HepG2 (cell line): ENCODE data around the gene SNAI3. TPM values are rescaled to one million over a fixed set of nuclear protein-coding genes. Genes with fewer than 3 reads are reported as not detected.

Experiments
- BCL6 ChIP-seq: IDR thresholded peaks from 2 replicates; pipeline ENCODE4 v1.6.1; 2016; ENCODE audit warnings: missing genetic modification reagents, missing compliant biosample characterization
- FIP1L1 ChIP-seq: fragments of 200-400 bp; formaldehyde crosslinking; IDR thresholded peaks from 2 replicates; pipeline ENCODE4 v1.6.1; 2018; ENCODE audit warnings: low read depth, mild to moderate bottlenecking, low read length, moderate library complexity, borderline replicate concordance; ENCODE audit not compliant: insufficient read depth
- KLF6 ChIP-seq: IDR thresholded peaks from 2 replicates; pipeline ENCODE4 v1.8.0; 2016; ENCODE audit warnings: missing biosample characterization, missing genetic modification reagents
- NCOA2 ChIP-seq: sonication (generic); formaldehyde crosslinking; IDR thresholded peaks from 2 replicates; pipeline ENCODE4 v1.8.0; 2022; ENCODE audit warnings: inconsistent platforms
- NFAT5 ChIP-seq: sonication (generic); formaldehyde crosslinking; IDR thresholded peaks from 2 replicates; pipeline ENCODE4 v1.4.0; 2020; ENCODE audit warnings: missing genetic modification reagents
- NFE2L1 ChIP-seq: sonication (generic); formaldehyde crosslinking; IDR thresholded peaks from 2 replicates; pipeline ENCODE4 v1.4.0; 2020; ENCODE audit warnings: missing genetic modification reagents, mild to moderate bottlenecking, borderline replicate concordance
- RERE ChIP-seq: IDR thresholded peaks from 2 replicates; pipeline ENCODE4 v1.6.1; 2016; ENCODE audit warnings: low read depth, missing genetic modification reagents, missing compliant biosample characterization
- TARDBP ChIP-seq: sonication (generic); formaldehyde crosslinking; IDR thresholded peaks from 2 replicates; pipeline ENCODE4 v1.8.0; 2022; ENCODE audit warnings: mild to moderate bottlenecking, missing genetic modification reagents
- TSC22D2 ChIP-seq: sonication (generic); formaldehyde crosslinking; IDR thresholded peaks from 2 replicates; pipeline ENCODE4 v1.5.1; 2020; ENCODE audit warnings: missing genetic modification reagents, mild to moderate bottlenecking, borderline replicate concordance
- ZNF746 ChIP-seq: sonication (generic); formaldehyde crosslinking; IDR thresholded peaks from 2 replicates; pipeline ENCODE4 v1.8.0; 2022; ENCODE audit warnings: mild to moderate bottlenecking, missing genetic modification reagents
- polyA plus RNA-seq, 8 experiments: library from polyadenylated mRNA; depleted of rRNA in 3 of 8; stranded (reverse) in 7 of 8; unstranded in 1 of 8; fragments of >200 nt; fragmentation: Illumina TruSeq in 4 of 8; extraction: Trizol in 4 of 8; gene quantifications; 2 replicates each; pipeline versions ENCODE4 v1.2.1 to v1.2.3, GENCODE V29; 2011 to 2016; ENCODE audit warnings: low read depth in 4 of 8, missing spikeins in 1 of 8, mixed read lengths in 1 of 8; ENCODE audit not compliant: insufficient read depth in 1 of 8
- total RNA-seq, 5 experiments: library from RNA; depleted of rRNA; stranded (reverse); fragments of >200 nt; fragmentation: Illumina TruSeq; extraction: Trizol; gene quantifications; 2 replicates each; pipeline ENCODE4 v1.2.3, GENCODE V29; 2016; ENCODE audit warnings: low read depth in 1 of 5
- TF ChIP-seq, protein P1 (sequence below): sonication (generic); formaldehyde crosslinking; IDR thresholded peaks from 2 replicates; pipeline ENCODE4 v1.9.0; 2022; ENCODE audit warnings: missing genetic modification reagents, mild to moderate bottlenecking, borderline replicate concordance
- TF ChIP-seq, protein P2 (sequence below): sonication (generic); formaldehyde crosslinking; IDR thresholded peaks from 2 replicates; pipeline ENCODE4 v1.5.0; 2020; ENCODE audit warnings: missing genetic modification reagents
- TF ChIP-seq, protein P3 (sequence below): sonication (generic); formaldehyde crosslinking; IDR thresholded peaks from 2 replicates; pipeline ENCODE4 v1.4.0; 2020; ENCODE audit warnings: mild to moderate bottlenecking, missing genetic modification reagents
- TF ChIP-seq, protein P4 (sequence below): sonication (generic); IDR thresholded peaks from 2 replicates; pipeline ENCODE4 v1.6.1; 2016; ENCODE audit warnings: low read depth, borderline replicate concordance

SNAI3 gene
- total and polyA plus RNA-seq, 2 of the 13 experiments (the other 11 are each of a cell fraction or from before 2014, with no cell fraction given) = 0.09 to 0.18 TPM

GRCh38 chr16:88650749-88651275 is 35.5 kb downstream of the SNAI3 start, which contains the start of gene CYBA (continued):
- peak; percentile 11; the same call in 1 of the 2 replicates for TF ChIP-seq RERE (CRISPR knock-in tag)
- TF ChIP-seq, protein P1, sequence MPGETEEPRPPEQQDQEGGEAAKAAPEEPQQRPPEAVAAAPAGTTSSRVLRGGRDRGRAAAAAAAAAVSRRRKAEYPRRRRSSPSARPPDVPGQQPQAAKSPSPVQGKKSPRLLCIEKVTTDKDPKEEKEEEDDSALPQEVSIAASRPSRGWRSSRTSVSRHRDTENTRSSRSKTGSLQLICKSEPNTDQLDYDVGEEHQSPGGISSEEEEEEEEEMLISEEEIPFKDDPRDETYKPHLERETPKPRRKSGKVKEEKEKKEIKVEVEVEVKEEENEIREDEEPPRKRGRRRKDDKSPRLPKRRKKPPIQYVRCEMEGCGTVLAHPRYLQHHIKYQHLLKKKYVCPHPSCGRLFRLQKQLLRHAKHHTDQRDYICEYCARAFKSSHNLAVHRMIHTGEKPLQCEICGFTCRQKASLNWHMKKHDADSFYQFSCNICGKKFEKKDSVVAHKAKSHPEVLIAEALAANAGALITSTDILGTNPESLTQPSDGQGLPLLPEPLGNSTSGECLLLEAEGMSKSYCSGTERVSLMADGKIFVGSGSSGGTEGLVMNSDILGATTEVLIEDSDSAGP (CRISPR knock-in tag) = no peak
- peak; percentile 62; the same call in 1 of the 2 replicates for TF ChIP-seq NFAT5 (CRISPR knock-in tag)
- no peak for TF ChIP-seq NFE2L1 (CRISPR knock-in tag)
- TF ChIP-seq BCL6 = no peak
- peak; percentile 19; the same call in 1 of the 2 replicates for TF ChIP-seq ZNF746
- TF ChIP-seq, protein P2, sequence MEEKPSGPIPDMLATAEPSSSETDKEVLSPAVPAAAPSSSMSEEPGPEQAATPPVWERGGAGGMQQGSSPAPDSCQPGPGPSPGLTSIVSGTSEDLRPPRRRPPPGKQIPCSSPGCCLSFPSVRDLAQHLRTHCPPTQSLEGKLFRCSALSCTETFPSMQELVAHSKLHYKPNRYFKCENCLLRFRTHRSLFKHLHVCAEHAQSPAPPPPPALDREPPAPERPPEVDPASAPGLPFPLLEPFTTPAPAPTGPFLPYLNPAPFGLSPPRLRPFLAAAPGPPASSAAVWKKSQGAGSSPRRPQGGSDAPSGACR (CRISPR knock-in tag) = no peak; the same call in 1 of the 2 replicates
- TF ChIP-seq TARDBP (CRISPR knock-in tag) = peak; percentile 14; the same call in 1 of the 2 replicates
- TF ChIP-seq, protein P3, sequence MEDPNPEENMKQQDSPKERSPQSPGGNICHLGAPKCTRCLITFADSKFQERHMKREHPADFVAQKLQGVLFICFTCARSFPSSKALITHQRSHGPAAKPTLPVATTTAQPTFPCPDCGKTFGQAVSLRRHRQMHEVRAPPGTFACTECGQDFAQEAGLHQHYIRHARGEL (CRISPR knock-in tag) = no peak; the same call in 1 of the 2 replicates
- TF ChIP-seq KLF6 (CRISPR knock-in tag) = peak; percentile 41; the same call in 1 of the 2 replicates
- TF ChIP-seq NCOA2 (CRISPR knock-in tag) = no peak
- TF ChIP-seq, protein P4, sequence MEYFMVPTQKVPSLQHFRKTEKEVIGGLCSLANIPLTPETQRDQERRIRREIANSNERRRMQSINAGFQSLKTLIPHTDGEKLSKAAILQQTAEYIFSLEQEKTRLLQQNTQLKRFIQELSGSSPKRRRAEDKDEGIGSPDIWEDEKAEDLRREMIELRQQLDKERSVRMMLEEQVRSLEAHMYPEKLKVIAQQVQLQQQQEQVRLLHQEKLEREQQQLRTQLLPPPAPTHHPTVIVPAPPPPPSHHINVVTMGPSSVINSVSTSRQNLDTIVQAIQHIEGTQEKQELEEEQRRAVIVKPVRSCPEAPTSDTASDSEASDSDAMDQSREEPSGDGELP = peak; percentile 62; the same call in 1 of the 2 replicates
- TF ChIP-seq TSC22D2 (CRISPR knock-in tag) = peak; percentile 30; the same call in 1 of the 2 replicates
- no peak for TF ChIP-seq FIP1L1
